Measurements from ENCODE around the gene NHSL2. TPM values are rescaled to one million over a fixed set of nuclear protein-coding genes. Genes with fewer than 3 reads are reported as not detected.
"Not testable (repeated sequence)": the region's sequence is repeated elsewhere in the genome, so short reads cannot be mapped to it uniquely, and the experiment has no call there.

NHSL2 gene
- polyA plus RNA-seq, 2 donors: 0.41 to 0.51 TPM

GRCh38 chrX:71958281-71958675, 47.6 kb downstream of the NHSL2 start:
- H3K4me3 ChIP-seq (ENCODE audit: low read depth in 1 of 2, low read length in 2 of 2): no peak overlapping the region
- H3K27me3 ChIP-seq (ENCODE audit: control insufficient read depth in 1 of 2, insufficient read depth in 2 of 2, low read length in 2 of 2): no peaks in the 10 kb centered on the region
- WGBS, 2 donors: 46 to 76% methylated on average over 2 of the region's 2 CpGs
- H3K27ac ChIP-seq (ENCODE audit: low read depth in 2 of 2, low read length in 1 of 2): no peak overlapping the region
- H3K9me3 ChIP-seq (ENCODE audit: control insufficient read depth in 2 of 2, insufficient read depth in 1 of 2, low read depth in 1 of 2, low read length in 1 of 2): no peaks in the 10 kb centered on the region
- no peaks in the 10 kb centered on the region for H3K36me3 ChIP-seq (ENCODE audit: control insufficient read depth in 2 of 2, insufficient read depth in 2 of 2, low read length in 1 of 2)
- no peaks in the 10 kb centered on the region for H3K4me1 ChIP-seq (ENCODE audit: control insufficient read depth in 2 of 2, insufficient read depth in 2 of 2, low read length in 1 of 2)

- H3K27me3 ChIP-seq (ENCODE audit: control insufficient read depth in 1 of 2, insufficient read depth in 2 of 2, low read length in 2 of 2); H3K4me3 ChIP-seq (ENCODE audit: low read depth in 1 of 2, low read length in 2 of 2); H3K36me3 ChIP-seq (ENCODE audit: control insufficient read depth in 2 of 2, insufficient read depth in 2 of 2, low read length in 1 of 2); H3K27ac ChIP-seq (ENCODE audit: low read depth in 2 of 2, low read length in 1 of 2); H3K9me3 ChIP-seq (ENCODE audit: control insufficient read depth in 2 of 2, insufficient read depth in 1 of 2, low read depth in 1 of 2, low read length in 1 of 2); H3K4me1 ChIP-seq (ENCODE audit: control insufficient read depth in 2 of 2, insufficient read depth in 2 of 2, low read length in 1 of 2): not testable (repeated sequence)
Measured at GRCh38 chrX:71964184-71964583, 53.5 kb downstream of the NHSL2 start.

- Histone ChIP-seq H3K9me3 (ENCODE audit: control insufficient read depth in 2 of 2, insufficient read depth in 1 of 2, low read depth in 1 of 2, low read length in 1 of 2) (no peaks in the 10 kb centered on the region), H3K4me1 (ENCODE audit: control insufficient read depth in 2 of 2, insufficient read depth in 2 of 2, low read length in 1 of 2) (no peaks in the 10 kb centered on the region), H3K27me3 (ENCODE audit: control insufficient read depth in 1 of 2, insufficient read depth in 2 of 2, low read length in 2 of 2) (no peaks in the 10 kb centered on the region), H3K27ac (ENCODE audit: low read depth in 2 of 2, low read length in 1 of 2) (no peak overlapping the region), H3K4me3 (ENCODE audit: low read depth in 1 of 2, low read length in 2 of 2) (no peak overlapping the region), H3K36me3 (ENCODE audit: control insufficient read depth in 2 of 2, insufficient read depth in 2 of 2, low read length in 1 of 2) (no peaks in the 10 kb centered on the region)
- WGBS, 2 donors: 77 to 88% methylated on average over 4 of the region's 4 CpGs
Measured at GRCh38 chrX:71974916-71975315, 64.3 kb downstream of the NHSL2 start.

- no peak overlapping the region for H3K27ac ChIP-seq (ENCODE audit: low read depth in 2 of 2, low read length in 1 of 2)
- H3K27me3 ChIP-seq (ENCODE audit: control insufficient read depth in 1 of 2, insufficient read depth in 2 of 2, low read length in 2 of 2): no peaks in the 10 kb centered on the region
- H3K4me3 ChIP-seq (ENCODE audit: low read depth in 1 of 2, low read length in 2 of 2): no peak overlapping the region
- H3K4me1 ChIP-seq (ENCODE audit: control insufficient read depth in 2 of 2, insufficient read depth in 2 of 2, low read length in 1 of 2): no peaks in the 10 kb centered on the region
- peaks cover 0 to 2% of the 10 kb centered on the region in 2 donors for H3K9me3 ChIP-seq (ENCODE audit: control insufficient read depth in 2 of 2, insufficient read depth in 1 of 2, low read depth in 1 of 2, low read length in 1 of 2)
- no peaks in the 10 kb centered on the region for H3K36me3 ChIP-seq (ENCODE audit: control insufficient read depth in 2 of 2, insufficient read depth in 2 of 2, low read length in 1 of 2)
- WGBS, 2 donors: 28 to 44% methylated on average over 3 of the region's 3 CpGs
Measured at GRCh38 chrX:71976753-71977152, 66.1 kb downstream of the NHSL2 start.

- H3K36me3 ChIP-seq (ENCODE audit: control insufficient read depth in 2 of 2, insufficient read depth in 2 of 2, low read length in 1 of 2): no peaks in the 10 kb centered on the region
- no peak overlapping the region for H3K27ac ChIP-seq (ENCODE audit: low read depth in 2 of 2, low read length in 1 of 2)
- H3K4me1 ChIP-seq (ENCODE audit: control insufficient read depth in 2 of 2, insufficient read depth in 2 of 2, low read length in 1 of 2): no peaks in the 10 kb centered on the region
- 74 to 81% methylated on average over 3 of the region's 3 CpGs for WGBS, 2 donors
- no peak overlapping the region for H3K4me3 ChIP-seq (ENCODE audit: low read depth in 1 of 2, low read length in 2 of 2)
- peaks cover 0 to 6% of the 10 kb centered on the region in 2 donors for H3K27me3 ChIP-seq (ENCODE audit: control insufficient read depth in 1 of 2, insufficient read depth in 2 of 2, low read length in 2 of 2)
- H3K9me3 ChIP-seq (ENCODE audit: control insufficient read depth in 2 of 2, insufficient read depth in 1 of 2, low read depth in 1 of 2, low read length in 1 of 2): peaks cover 0 to 2% of the 10 kb centered on the region in 2 donors
Measured at GRCh38 chrX:71978164-71978563, 67.5 kb downstream of the NHSL2 start.

GRCh38 chrX:71989768-71990426, 79.3 kb downstream of the NHSL2 start:
- no peak overlapping the region for H3K4me3 ChIP-seq (ENCODE audit: low read depth in 1 of 2, low read length in 2 of 2)
- 30 to 48% methylated on average over 9 of the region's 9 CpGs for whole genome bisulfite sequencing, 2 donors
- no peaks in the 10 kb centered on the region for H3K9me3 ChIP-seq (ENCODE audit: control insufficient read depth in 2 of 2, insufficient read depth in 1 of 2, low read depth in 1 of 2, low read length in 1 of 2)
- no peaks in the 10 kb centered on the region for H3K36me3 ChIP-seq (ENCODE audit: control insufficient read depth in 2 of 2, insufficient read depth in 2 of 2, low read length in 1 of 2)
- no peaks in the 10 kb centered on the region for H3K27me3 ChIP-seq (ENCODE audit: control insufficient read depth in 1 of 2, insufficient read depth in 2 of 2, low read length in 2 of 2)
- H3K27ac ChIP-seq (ENCODE audit: low read depth in 2 of 2, low read length in 1 of 2): no peak overlapping the region
- H3K4me1 ChIP-seq (ENCODE audit: control insufficient read depth in 2 of 2, insufficient read depth in 2 of 2, low read length in 1 of 2): no peaks in the 10 kb centered on the region

GRCh38 chrX:71990518-71990917, 79.9 kb downstream of the NHSL2 start:
- no peaks in the 10 kb centered on the region for H3K4me1 ChIP-seq (ENCODE audit: control insufficient read depth in 2 of 2, insufficient read depth in 2 of 2, low read length in 1 of 2)
- H3K27ac ChIP-seq (ENCODE audit: low read depth in 2 of 2, low read length in 1 of 2): no peak overlapping the region
- 68 to 82% methylated on average over 2 of the region's 2 CpGs for WGBS, 2 donors
- H3K36me3 ChIP-seq (ENCODE audit: control insufficient read depth in 2 of 2, insufficient read depth in 2 of 2, low read length in 1 of 2): no peaks in the 10 kb centered on the region
- no peaks in the 10 kb centered on the region for H3K9me3 ChIP-seq (ENCODE audit: control insufficient read depth in 2 of 2, insufficient read depth in 1 of 2, low read depth in 1 of 2, low read length in 1 of 2)
- no peaks in the 10 kb centered on the region for H3K27me3 ChIP-seq (ENCODE audit: control insufficient read depth in 1 of 2, insufficient read depth in 2 of 2, low read length in 2 of 2)
- H3K4me3 ChIP-seq (ENCODE audit: low read depth in 1 of 2, low read length in 2 of 2): no peak overlapping the region

- H3K9me3 ChIP-seq (ENCODE audit: control insufficient read depth in 2 of 2, insufficient read depth in 1 of 2, low read depth in 1 of 2, low read length in 1 of 2): no peaks in the 10 kb centered on the region
- H3K4me3 ChIP-seq (ENCODE audit: low read depth in 1 of 2, low read length in 2 of 2): no peak overlapping the region
- WGBS, 2 donors: 52 to 53% methylated on average over 4 of the region's 4 CpGs
- H3K36me3 ChIP-seq (ENCODE audit: control insufficient read depth in 2 of 2, insufficient read depth in 2 of 2, low read length in 1 of 2): no peaks in the 10 kb centered on the region
- no peaks in the 10 kb centered on the region for H3K27me3 ChIP-seq (ENCODE audit: control insufficient read depth in 1 of 2, insufficient read depth in 2 of 2, low read length in 2 of 2)
- H3K27ac ChIP-seq (ENCODE audit: low read depth in 2 of 2, low read length in 1 of 2): no peak overlapping the region
- H3K4me1 ChIP-seq (ENCODE audit: control insufficient read depth in 2 of 2, insufficient read depth in 2 of 2, low read length in 1 of 2): no peaks in the 10 kb centered on the region
Measured at GRCh38 chrX:71991164-71991563, 80.5 kb downstream of the NHSL2 start.

GRCh38 chrX:71992711-71993110, 82.1 kb downstream of the NHSL2 start:
- H3K4me1 ChIP-seq (ENCODE audit: control insufficient read depth in 2 of 2, insufficient read depth in 2 of 2, low read length in 1 of 2): no peaks in the 10 kb centered on the region
- H3K4me3 ChIP-seq (ENCODE audit: low read depth in 1 of 2, low read length in 2 of 2): no peak overlapping the region
- H3K27me3 ChIP-seq (ENCODE audit: control insufficient read depth in 1 of 2, insufficient read depth in 2 of 2, low read length in 2 of 2): no peaks in the 10 kb centered on the region
- H3K36me3 ChIP-seq (ENCODE audit: control insufficient read depth in 2 of 2, insufficient read depth in 2 of 2, low read length in 1 of 2): no peaks in the 10 kb centered on the region
- no peaks in the 10 kb centered on the region for H3K9me3 ChIP-seq (ENCODE audit: control insufficient read depth in 2 of 2, insufficient read depth in 1 of 2, low read depth in 1 of 2, low read length in 1 of 2)
- H3K27ac ChIP-seq (ENCODE audit: low read depth in 2 of 2, low read length in 1 of 2): no peak overlapping the region
- WGBS, 2 donors: 69 to 73% methylated on average over 8 of the region's 8 CpGs

- H3K27ac ChIP-seq (ENCODE audit: low read depth in 2 of 2, low read length in 1 of 2): no peak overlapping the region
- no peaks in the 10 kb centered on the region for H3K36me3 ChIP-seq (ENCODE audit: control insufficient read depth in 2 of 2, insufficient read depth in 2 of 2, low read length in 1 of 2)
- H3K27me3 ChIP-seq (ENCODE audit: control insufficient read depth in 1 of 2, insufficient read depth in 2 of 2, low read length in 2 of 2): no peaks in the 10 kb centered on the region
- no peaks in the 10 kb centered on the region for H3K4me1 ChIP-seq (ENCODE audit: control insufficient read depth in 2 of 2, insufficient read depth in 2 of 2, low read length in 1 of 2)
- no peaks in the 10 kb centered on the region for H3K9me3 ChIP-seq (ENCODE audit: control insufficient read depth in 2 of 2, insufficient read depth in 1 of 2, low read depth in 1 of 2, low read length in 1 of 2)
- no peak overlapping the region for H3K4me3 ChIP-seq (ENCODE audit: low read depth in 1 of 2, low read length in 2 of 2)
- WGBS, 2 donors: 78 to 91% methylated on average over 2 of the region's 2 CpGs
Measured at GRCh38 chrX:71993371-71993770, 82.7 kb downstream of the NHSL2 start.

Data from esophagus (tissue), 2 donors.